H9 (cell line): ENCODE measurements around the gene R3HDM2. TPM values are rescaled to one million over a fixed set of nuclear protein-coding genes. Genes with fewer than 3 reads are reported as not detected.

Experiments used
- DNase-seq: peaks from one replicate; pipeline ENCODE4 v3.0.0-alpha.2; 2017
- H2AFZ ChIP-seq: one replicate; pipeline ENCODE4 v1.6.1; 2013; ENCODE audit warnings: mild to moderate bottlenecking, low read length, control low read depth, moderate library complexity
- H2AK5ac ChIP-seq: 2 replicates; pipeline ENCODE4 v1.6.1; 2013; ENCODE audit warnings: low read length, control low read depth, mixed read lengths; ENCODE audit not compliant: insufficient read length
- H2BK120ac ChIP-seq: one replicate; pipeline ENCODE4 v1.6.1; 2013; ENCODE audit warnings: low read depth, mild to moderate bottlenecking, low read length, control low read depth, inconsistent platforms; ENCODE audit not compliant: poor library complexity, severe bottlenecking
- H2BK12ac ChIP-seq: 2 replicates; pipeline ENCODE4 v1.6.1; 2013; ENCODE audit warnings: low read length, control low read depth, mixed read lengths, low read depth; ENCODE audit not compliant: insufficient read length
- H2BK15ac ChIP-seq: 2 replicates; pipeline ENCODE4 v1.6.1; 2013; ENCODE audit warnings: low read depth, low read length, control low read depth
- H2BK20ac ChIP-seq: one replicate; pipeline ENCODE4 v1.6.1; 2013; ENCODE audit warnings: low read depth, mild to moderate bottlenecking, low read length, control low read depth, inconsistent platforms; ENCODE audit not compliant: poor library complexity, severe bottlenecking
- H2BK5ac ChIP-seq: 2 replicates; pipeline ENCODE4 v1.6.1; 2013; ENCODE audit warnings: low read length, control low read depth, mixed read lengths; ENCODE audit not compliant: insufficient read length
- H3K14ac ChIP-seq: 2 replicates; pipeline ENCODE4 v1.6.1; 2013; ENCODE audit warnings: low read length, control low read depth; ENCODE audit not compliant: insufficient read depth
- H3K18ac ChIP-seq: 2 replicates; pipeline ENCODE4 v1.6.1; 2013; ENCODE audit warnings: low read depth, mild to moderate bottlenecking, mixed read lengths, low read length, control low read depth; ENCODE audit not compliant: insufficient read length
- H3K23ac ChIP-seq: 2 replicates; pipeline ENCODE4 v1.6.1; 2013; ENCODE audit warnings: low read length, control low read depth, mixed read lengths, low read depth; ENCODE audit not compliant: insufficient read length
- H3K23me2 ChIP-seq: 2 replicates; pipeline ENCODE4 v1.6.1; 2013; ENCODE audit warnings: low read depth, mild to moderate bottlenecking, mixed read lengths, low read length, control low read depth; ENCODE audit not compliant: insufficient read length, poor library complexity, severe bottlenecking
- H3K27ac ChIP-seq: 2 replicates; pipeline ENCODE4 v1.5.1; 2013; ENCODE audit warnings: low read length, control low read depth, mixed read lengths, low read depth; ENCODE audit not compliant: insufficient read length
- H3K27me3 ChIP-seq: 2 replicates; pipeline ENCODE4 v1.6.1; 2013; ENCODE audit warnings: low read length, control low read depth, inconsistent platforms; ENCODE audit not compliant: insufficient read depth
- H3K4ac ChIP-seq: 2 replicates; pipeline ENCODE4 v1.6.1; 2013; ENCODE audit warnings: low read depth, mild to moderate bottlenecking, control low read depth, inconsistent platforms, low read length, moderate library complexity
- H3K4me1 ChIP-seq: 2 replicates; pipeline ENCODE4 v1.6.1; 2013; ENCODE audit warnings: low read length, control low read depth, inconsistent platforms; ENCODE audit not compliant: insufficient read depth
- H3K4me2 ChIP-seq: 2 replicates; pipeline ENCODE4 v1.6.1; 2013; ENCODE audit warnings: low read length, control low read depth, mixed read lengths; ENCODE audit not compliant: insufficient read length, insufficient read depth
- H3K56ac ChIP-seq: 2 replicates; pipeline ENCODE4 v1.6.1; 2013; ENCODE audit warnings: low read depth, mild to moderate bottlenecking, mixed read lengths, low read length, control low read depth; ENCODE audit not compliant: insufficient read length
- H3K79me1 ChIP-seq: 2 replicates; pipeline ENCODE4 v1.6.1; 2013; ENCODE audit warnings: low read depth, mild to moderate bottlenecking, moderate library complexity, low read length, control low read depth, inconsistent platforms; ENCODE audit not compliant: insufficient read depth, poor library complexity, severe bottlenecking
- H3K79me2 ChIP-seq: 2 replicates; pipeline ENCODE4 v1.6.1; 2013; ENCODE audit warnings: low read length, control low read depth, inconsistent platforms; ENCODE audit not compliant: insufficient read depth
- H3K9ac ChIP-seq: 2 replicates; pipeline ENCODE4 v1.6.1; 2013; ENCODE audit warnings: low read length, control low read depth, mixed read lengths; ENCODE audit not compliant: insufficient read length; ENCODE audit errors: extremely low read depth
- H3K9me3 ChIP-seq: one replicate; pipeline ENCODE4 v1.6.1; 2013; ENCODE audit warnings: low read depth, low read length, inconsistent platforms; ENCODE audit not compliant: control insufficient read depth
- H3T11ph ChIP-seq: one replicate; pipeline ENCODE4 v1.6.1; 2013; ENCODE audit warnings: mild to moderate bottlenecking, low read length, control low read depth, inconsistent platforms
- H4K20me1 ChIP-seq: one replicate; pipeline ENCODE4 v1.6.1; 2013; ENCODE audit not compliant: control insufficient read depth, insufficient read length, insufficient read depth
- H4K5ac ChIP-seq: 2 replicates; pipeline ENCODE4 v1.6.1; 2013; ENCODE audit warnings: low read depth, mild to moderate bottlenecking, mixed read lengths, low read length, control low read depth; ENCODE audit not compliant: insufficient read length
- H4K8ac ChIP-seq: replicated peaks from 2 replicates; pipeline ENCODE4 v1.6.1; 2013; ENCODE audit warnings: low read length, control low read depth, mixed read lengths, low read depth; ENCODE audit not compliant: insufficient read length
- H4K91ac ChIP-seq: 2 replicates; pipeline ENCODE4 v1.6.1; 2013; ENCODE audit warnings: low read depth, mild to moderate bottlenecking, moderate library complexity, mixed read lengths, low read length, control low read depth; ENCODE audit not compliant: insufficient read length
- H3K27ac Mint-ChIP-seq, 3 experiments: 2 replicates in 2 of 3; 3 replicates in 1 of 3; pipeline ENCODE4 v1.8.0; 2020 to 2021; ENCODE audit warnings: mixed read lengths in 3 of 3, mild to moderate bottlenecking in 1 of 3, moderate library complexity in 1 of 3
- H3K27me3 Mint-ChIP-seq: 2 replicates; pipeline ENCODE4 v1.8.0; 2021; ENCODE audit warnings: low read depth, mild to moderate bottlenecking, moderate library complexity, mixed read lengths
- H3K36me3 Mint-ChIP-seq, 3 experiments: 2 replicates in 2 of 3; 3 replicates in 1 of 3; pipeline ENCODE4 v1.8.0; 2020 to 2021; ENCODE audit warnings: low read depth in 3 of 3, mixed read lengths in 3 of 3; ENCODE audit not compliant: insufficient read depth in 1 of 3
- H3K4me1 Mint-ChIP-seq, 2 experiments: 2 replicates each; pipeline ENCODE4 v1.8.0; 2020; ENCODE audit warnings: mixed read lengths in 2 of 2
- H3K4me3 Mint-ChIP-seq, 2 experiments: 2 replicates in 1 of 2; 3 replicates in 1 of 2; pipeline ENCODE4 v1.8.0; 2020 to 2021; ENCODE audit warnings: mild to moderate bottlenecking in 2 of 2, mixed read lengths in 2 of 2, moderate library complexity in 1 of 2
- H3K9me3 Mint-ChIP-seq, 2 experiments: 2 replicates in 1 of 2; 3 replicates in 1 of 2; pipeline ENCODE4 v1.8.0; 2020; ENCODE audit warnings: mild to moderate bottlenecking in 2 of 2, mixed read lengths in 2 of 2, moderate library complexity in 1 of 2
- WGBS: extraction: QIAGEN DNeasy Blood & Tissue Kit; methylation state at CpG from one replicate; pipeline ENCODE4 v1.1.7; 2013; ENCODE audit warnings: missing lambda C conversion rate, low lambda C conversion rate, mixed read lengths; ENCODE audit not compliant: insufficient read length; ENCODE audit errors: extremely low coverage; 5-methylcytosine and 5-hydroxymethylcytosine counted together
- total RNA-seq: library from RNA; stranded (reverse); gene quantifications from 2 replicates; pipeline ENCODE4 v1.2.1, GENCODE V29; 2021
- TF ChIP-seq, protein P1 (sequence below): fragments of 200-600 bp; sonication (generic); conservative IDR thresholded peaks from 3 replicates; pipeline ENCODE4 v1.8.0; 2021; ENCODE audit warnings: antibody characterized with exemption, mild to moderate bottlenecking

R3HDM2 gene
- total RNA-seq, 1 experiment from 2014 or later, result 43.9 TPM

- no peaks in the 10 kb centered on the region for H3K79me2 ChIP-seq
- H2AK5ac ChIP-seq, result no peak overlapping the region
- no peak overlapping the region for H2BK120ac ChIP-seq
- H3K14ac ChIP-seq, result no peak overlapping the region
- no peak overlapping the region for H3K23ac ChIP-seq
- H3K4me2 ChIP-seq, result peak overlapping the region; percentile 63
- no peak overlapping the region for H3K18ac ChIP-seq
- H4K20me1 ChIP-seq, result no peaks in the 10 kb centered on the region
- H4K91ac ChIP-seq, result no peak overlapping the region
- no peak overlapping the region for H3K4ac ChIP-seq
- H4K5ac ChIP-seq, result no peak overlapping the region
- no peaks in the 10 kb centered on the region for H3K4me1 ChIP-seq
- H2BK5ac ChIP-seq, result no peak overlapping the region
- no peak overlapping the region for H2AFZ ChIP-seq
- Mint-ChIP-seq H3K27ac (peak overlapping the region in 1 of 3 experiments; percentile 92; a peak in 1 of 7 replicates), H3K27me3 (peaks cover 35% of the 10 kb centered on the region), H3K4me1 (peaks cover 22 to 24% of the 10 kb centered on the region in 2 experiments), H3K9me3 (no peaks in the 10 kb centered on the region), H3K4me3 (peak overlapping the region; percentile 69 to 84), H3K36me3 (peaks cover 0 to 26% (median 14%) of the 10 kb centered on the region in 3 experiments; a peak in 6 of 7 replicates)
- no peak overlapping the region for H2BK15ac ChIP-seq
- no peaks in the 10 kb centered on the region for H3K27me3 ChIP-seq
- no peaks in the 10 kb centered on the region for H3K9me3 ChIP-seq
- TF ChIP-seq, protein P1, sequence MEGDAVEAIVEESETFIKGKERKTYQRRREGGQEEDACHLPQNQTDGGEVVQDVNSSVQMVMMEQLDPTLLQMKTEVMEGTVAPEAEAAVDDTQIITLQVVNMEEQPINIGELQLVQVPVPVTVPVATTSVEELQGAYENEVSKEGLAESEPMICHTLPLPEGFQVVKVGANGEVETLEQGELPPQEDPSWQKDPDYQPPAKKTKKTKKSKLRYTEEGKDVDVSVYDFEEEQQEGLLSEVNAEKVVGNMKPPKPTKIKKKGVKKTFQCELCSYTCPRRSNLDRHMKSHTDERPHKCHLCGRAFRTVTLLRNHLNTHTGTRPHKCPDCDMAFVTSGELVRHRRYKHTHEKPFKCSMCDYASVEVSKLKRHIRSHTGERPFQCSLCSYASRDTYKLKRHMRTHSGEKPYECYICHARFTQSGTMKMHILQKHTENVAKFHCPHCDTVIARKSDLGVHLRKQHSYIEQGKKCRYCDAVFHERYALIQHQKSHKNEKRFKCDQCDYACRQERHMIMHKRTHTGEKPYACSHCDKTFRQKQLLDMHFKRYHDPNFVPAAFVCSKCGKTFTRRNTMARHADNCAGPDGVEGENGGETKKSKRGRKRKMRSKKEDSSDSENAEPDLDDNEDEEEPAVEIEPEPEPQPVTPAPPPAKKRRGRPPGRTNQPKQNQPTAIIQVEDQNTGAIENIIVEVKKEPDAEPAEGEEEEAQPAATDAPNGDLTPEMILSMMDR, result no peak
- peaks cover 19% of the 10 kb centered on the region for H3K23me2 ChIP-seq
- H3K56ac ChIP-seq, result no peak overlapping the region
- WGBS, result no CpG with 5 or more reads among the region's 5 CpGs
- no peak for DNase-seq
- H2BK12ac ChIP-seq, result no peak overlapping the region
- H3K27ac ChIP-seq, result no peak overlapping the region
- H4K8ac ChIP-seq, result no peak overlapping the region
- no peaks in the 10 kb centered on the region for H3K79me1 ChIP-seq
- no peak overlapping the region for H3T11ph ChIP-seq
- no peak overlapping the region for H2BK20ac ChIP-seq
- no peak overlapping the region for H3K9ac ChIP-seq
Observed at GRCh38 chr12:57462912-57463253, 32.0 kb upstream of the R3HDM2 start.
